ENCODE results near the gene BCL11A.

Gene BCL11A

GRCh38 chr2:60552851-60553494 lies 481 bp downstream of the BCL11A start:
- peaks cover 54% of the 10 kb centered on the region for H3K4me1 Mint-ChIP-seq
- no peaks in the 10 kb centered on the region for H3K36me3 Mint-ChIP-seq
- no peaks in the 10 kb centered on the region for H3K9me3 Mint-ChIP-seq
- no peak for DNase-seq (ENCODE audit: low spot score in 2 of 2)
- no peak for ATAC-seq
- H3K4me3 Mint-ChIP-seq = peak overlapping the region; percentile 77
- H3K27ac Mint-ChIP-seq = no peak overlapping the region

GRCh38 chr2:60552078-60552850 lies 1.2 kb downstream of the BCL11A start:
- H3K9me3 Mint-ChIP-seq = no peaks in the 10 kb centered on the region
- no peak for ATAC-seq
- peak overlapping the region; percentile 77 for H3K4me3 Mint-ChIP-seq
- no peaks in the 10 kb centered on the region for H3K36me3 Mint-ChIP-seq
- no peak for DNase-seq (ENCODE audit: low spot score in 2 of 2)
- peaks cover 50% of the 10 kb centered on the region for H3K4me1 Mint-ChIP-seq
- H3K27ac Mint-ChIP-seq = no peak overlapping the region

- Mint-ChIP-seq H3K4me3 (peak overlapping the region; percentile 77), H3K36me3 (no peaks in the 10 kb centered on the region), H3K4me1 (peaks cover 42% of the 10 kb centered on the region), H3K9me3 (no peaks in the 10 kb centered on the region), H3K27ac (no peak overlapping the region)
- ATAC-seq (no peak), DNase-seq (ENCODE audit: low spot score in 2 of 2) (no peak)
Measured at GRCh38 chr2:60551240-60552077, 2.0 kb downstream of the BCL11A start.

- DNase-seq (ENCODE audit: low spot score in 2 of 2) (no peak), ATAC-seq (no peak)
- H3K9me3 Mint-ChIP-seq = no peaks in the 10 kb centered on the region
- H3K36me3 Mint-ChIP-seq = no peaks in the 10 kb centered on the region
- H3K4me3 Mint-ChIP-seq = peak overlapping the region; percentile 77
- H3K4me1 Mint-ChIP-seq = peaks cover 41% of the 10 kb centered on the region
- no peak overlapping the region for H3K27ac Mint-ChIP-seq
Measured at GRCh38 chr2:60550984-60551239, 2.5 kb downstream of the BCL11A start.

- Mint-ChIP-seq H3K9me3 (no peaks in the 10 kb centered on the region), H3K4me1 (peaks cover 36% of the 10 kb centered on the region), H3K36me3 (no peaks in the 10 kb centered on the region), H3K27ac (no peak overlapping the region), H3K4me3 (peak overlapping the region; percentile 77)
- DNase-seq (ENCODE audit: low spot score in 2 of 2) (peak in 1 of 2 donors; percentile 62), ATAC-seq (peak; percentile 63)
Measured at GRCh38 chr2:60550178-60550983, 3.1 kb downstream of the BCL11A start.

- Mint-ChIP-seq H3K4me3 (peak overlapping the region; percentile 77), H3K27ac (no peak overlapping the region), H3K9me3 (no peaks in the 10 kb centered on the region), H3K36me3 (no peaks in the 10 kb centered on the region), H3K4me1 (peaks cover 31% of the 10 kb centered on the region)
- DNase-seq (ENCODE audit: low spot score in 2 of 2) = no peak
- no peak for ATAC-seq
Measured at GRCh38 chr2:60549928-60550177, 3.6 kb downstream of the BCL11A start.

GRCh38 chr2:60549238-60549927 lies 4.1 kb downstream of the BCL11A start:
- H3K4me1 Mint-ChIP-seq = peaks cover 26% of the 10 kb centered on the region
- H3K4me3 Mint-ChIP-seq = peak overlapping the region; percentile 77
- no peak overlapping the region for H3K27ac Mint-ChIP-seq
- DNase-seq (ENCODE audit: low spot score in 2 of 2) (no peak), ATAC-seq (peak; percentile 4)
- H3K9me3 Mint-ChIP-seq = no peaks in the 10 kb centered on the region
- no peaks in the 10 kb centered on the region for H3K36me3 Mint-ChIP-seq

GRCh38 chr2:60548845-60549237 lies 4.6 kb downstream of the BCL11A start:
- H3K4me3 Mint-ChIP-seq = peak overlapping the region; percentile 77
- peaks cover 25% of the 10 kb centered on the region for H3K4me1 Mint-ChIP-seq
- H3K9me3 Mint-ChIP-seq = no peaks in the 10 kb centered on the region
- DNase-seq (ENCODE audit: low spot score in 2 of 2) (no peak), ATAC-seq (no peak)
- H3K27ac Mint-ChIP-seq = no peak overlapping the region
- H3K36me3 Mint-ChIP-seq = no peaks in the 10 kb centered on the region

- peaks cover 20% of the 10 kb centered on the region for H3K4me1 Mint-ChIP-seq
- no peak for DNase-seq (ENCODE audit: low spot score in 2 of 2)
- H3K4me3 Mint-ChIP-seq = peak overlapping the region; percentile 77
- no peaks in the 10 kb centered on the region for H3K36me3 Mint-ChIP-seq
- H3K9me3 Mint-ChIP-seq = no peaks in the 10 kb centered on the region
- ATAC-seq = no peak
- H3K27ac Mint-ChIP-seq = no peak overlapping the region
Measured at GRCh38 chr2:60548311-60548710, 5.1 kb downstream of the BCL11A start.

- no peak overlapping the region for H3K4me3 Mint-ChIP-seq
- no peaks in the 10 kb centered on the region for H3K36me3 Mint-ChIP-seq
- no peak overlapping the region for H3K27ac Mint-ChIP-seq
- no peaks in the 10 kb centered on the region for H3K9me3 Mint-ChIP-seq
- peaks cover 18% of the 10 kb centered on the region for H3K4me1 Mint-ChIP-seq
- no peak for ATAC-seq
- DNase-seq (ENCODE audit: low spot score in 2 of 2) = no peak
Measured at GRCh38 chr2:60547841-60548240, 5.6 kb downstream of the BCL11A start.

- Mint-ChIP-seq H3K4me3 (no peak overlapping the region), H3K36me3 (no peaks in the 10 kb centered on the region), H3K4me1 (peaks cover 18% of the 10 kb centered on the region), H3K9me3 (no peaks in the 10 kb centered on the region), H3K27ac (no peak overlapping the region)
- DNase-seq (ENCODE audit: low spot score in 2 of 2) (no peak), ATAC-seq (no peak)
Measured at GRCh38 chr2:60546756-60547420, 6.6 kb downstream of the BCL11A start.

- Mint-ChIP-seq H3K9me3 (no peaks in the 10 kb centered on the region), H3K27ac (no peak overlapping the region), H3K4me3 (no peak overlapping the region), H3K36me3 (no peaks in the 10 kb centered on the region), H3K4me1 (peaks cover 9% of the 10 kb centered on the region)
- ATAC-seq (no peak), DNase-seq (ENCODE audit: low spot score in 2 of 2) (no peak)
Measured at GRCh38 chr2:60544954-60545560, 8.4 kb downstream of the BCL11A start.

GRCh38 chr2:60544062-60544461 lies 9.4 kb downstream of the BCL11A start:
- Mint-ChIP-seq H3K9me3 (no peaks in the 10 kb centered on the region), H3K27ac (no peak overlapping the region), H3K36me3 (no peaks in the 10 kb centered on the region), H3K4me3 (no peak overlapping the region), H3K4me1 (peaks cover 2% of the 10 kb centered on the region)
- ATAC-seq (no peak), DNase-seq (ENCODE audit: low spot score in 2 of 2) (no peak)

GRCh38 chr2:60541056-60541651 lies 12.3 kb downstream of the BCL11A start:
- Mint-ChIP-seq H3K4me1 (no peaks in the 10 kb centered on the region), H3K9me3 (no peaks in the 10 kb centered on the region), H3K36me3 (no peaks in the 10 kb centered on the region), H3K4me3 (no peak overlapping the region), H3K27ac (no peak overlapping the region)
- DNase-seq (ENCODE audit: low spot score in 2 of 2) (no peak), ATAC-seq (no peak)
